Type B pancreatic cell (in vitro differentiated cells): ENCODE data around the gene SLC30A4. TPM values are rescaled to one million over a fixed set of nuclear protein-coding genes. Genes with fewer than 3 reads are reported as not detected.

Source experiments
- DNase-seq: peaks from one replicate; pipeline ENCODE4 v3.0.0; 2021; ENCODE audit warnings: mixed read lengths; ENCODE audit not compliant: unreplicated experiment; ENCODE audit errors: extremely low spot score
- H3K27ac Mint-ChIP-seq: 2 replicates; pipeline ENCODE4 v1.8.0; 2021; ENCODE audit warnings: mild to moderate bottlenecking, mixed read lengths
- H3K27me3 Mint-ChIP-seq: 2 replicates; pipeline ENCODE4 v1.8.0; 2021; ENCODE audit warnings: mixed read lengths
- H3K36me3 Mint-ChIP-seq: 2 replicates; pipeline ENCODE4 v1.8.0; 2021; ENCODE audit warnings: mixed read lengths
- H3K4me1 Mint-ChIP-seq: one replicate; pipeline ENCODE4 v1.8.0; 2021; ENCODE audit warnings: mixed read lengths; ENCODE audit not compliant: unreplicated experiment
- H3K4me3 Mint-ChIP-seq: 2 replicates; pipeline ENCODE4 v1.8.0; 2021; ENCODE audit warnings: mild to moderate bottlenecking, mixed read lengths
- H3K9me3 Mint-ChIP-seq: 2 replicates; pipeline ENCODE4 v1.8.0; 2021; ENCODE audit warnings: mixed read lengths
- CTCF ChIP-seq: fragments of 200-600 bp; sonication (generic); conservative IDR thresholded peaks from 2 replicates; pipeline ENCODE4 v1.5.0; 2021; ENCODE audit warnings: antibody characterized with exemption, mild to moderate bottlenecking
- total RNA-seq: library from RNA; stranded (reverse); gene quantifications from 2 replicates; pipeline ENCODE4 v1.2.1, GENCODE V29; 2021; ENCODE audit warnings: low replicate concordance

The SLC30A4 gene
- total RNA-seq, 1 donor from 2014 or later = 7.2 TPM

GRCh38 chr15:45481135-45481534 is 41.4 kb downstream of the SLC30A4 start:
- no peak overlapping the region for H3K4me3 Mint-ChIP-seq
- H3K4me1 Mint-ChIP-seq = no peaks in the 10 kb centered on the region
- peaks cover 4% of the 10 kb centered on the region for H3K36me3 Mint-ChIP-seq
- no peak overlapping the region for H3K27ac Mint-ChIP-seq
- H3K27me3 Mint-ChIP-seq = no peaks in the 10 kb centered on the region
- no peaks in the 10 kb centered on the region for H3K9me3 Mint-ChIP-seq
- DNase-seq = no peak
- TF ChIP-seq CTCF = no peak

- DNase-seq = no peak
- Mint-ChIP-seq H3K36me3 (no peaks in the 10 kb centered on the region), H3K4me1 (no peaks in the 10 kb centered on the region), H3K9me3 (no peaks in the 10 kb centered on the region), H3K27ac (no peak overlapping the region), H3K4me3 (no peak overlapping the region), H3K27me3 (peaks cover 9% of the 10 kb centered on the region)
- no peak for TF ChIP-seq CTCF
Observed at GRCh38 chr15:45476410-45476809, 46.1 kb downstream of the SLC30A4 start.

- Mint-ChIP-seq H3K4me1 (no peaks in the 10 kb centered on the region), H3K9me3 (no peaks in the 10 kb centered on the region), H3K27me3 (peaks cover 9% of the 10 kb centered on the region), H3K4me3 (no peak overlapping the region), H3K27ac (no peak overlapping the region), H3K36me3 (no peaks in the 10 kb centered on the region)
- no peak for TF ChIP-seq CTCF
- DNase-seq = no peak
Observed at GRCh38 chr15:45474799-45475198, 47.8 kb downstream of the SLC30A4 start.

GRCh38 chr15:45473068-45473467 is 49.5 kb downstream of the SLC30A4 start:
- Mint-ChIP-seq H3K27me3 (peaks cover 18% of the 10 kb centered on the region), H3K4me3 (no peak overlapping the region), H3K36me3 (no peaks in the 10 kb centered on the region), H3K27ac (no peak overlapping the region), H3K9me3 (no peaks in the 10 kb centered on the region), H3K4me1 (no peaks in the 10 kb centered on the region)
- DNase-seq = no peak
- no peak for TF ChIP-seq CTCF

DNA sequence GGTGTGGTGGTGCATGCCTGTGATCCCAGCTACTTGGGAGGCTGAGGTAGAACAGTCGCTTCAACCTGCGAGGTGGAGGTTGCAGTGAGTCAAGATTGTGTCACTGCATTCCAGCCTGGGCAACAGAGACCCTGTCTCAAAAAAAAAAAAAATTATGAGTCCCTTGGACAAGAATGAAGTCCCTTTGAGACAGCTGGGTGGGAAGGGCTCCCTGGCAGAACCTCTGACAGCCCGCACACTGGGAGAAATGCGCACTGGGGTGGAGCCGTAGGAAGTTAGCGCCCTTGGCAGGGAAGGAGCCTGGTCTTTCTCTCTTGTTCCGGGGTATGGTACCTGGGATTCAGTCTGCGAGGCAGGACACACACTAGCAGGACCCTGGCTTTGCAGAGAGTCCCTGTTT is 51.4 kb downstream of the SLC30A4 start:
- no peak for DNase-seq
- Mint-ChIP-seq H3K36me3 (no peaks in the 10 kb centered on the region), H3K4me1 (no peaks in the 10 kb centered on the region), H3K27ac (no peak overlapping the region), H3K9me3 (no peaks in the 10 kb centered on the region), H3K27me3 (peaks cover 24% of the 10 kb centered on the region), H3K4me3 (no peak overlapping the region)
- no peak for TF ChIP-seq CTCF

DNA sequence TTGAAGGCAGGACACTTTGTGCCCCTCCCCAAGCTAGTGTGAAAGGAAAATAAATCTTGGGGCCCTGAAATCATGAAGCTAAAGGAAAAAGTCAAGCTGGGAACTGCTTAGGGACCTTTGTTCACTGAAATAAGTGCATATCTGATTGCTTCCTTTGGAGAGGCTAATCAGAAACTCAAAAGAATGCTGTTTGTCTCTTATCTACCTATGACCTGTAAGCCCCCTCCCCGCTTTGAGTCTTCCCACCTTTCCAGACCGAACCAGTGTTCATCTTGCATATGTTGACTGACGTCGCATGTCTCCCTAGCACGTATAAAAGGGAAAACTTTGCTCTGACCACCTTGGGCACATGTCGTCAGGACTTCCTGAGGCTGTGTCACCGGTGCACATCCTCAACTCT is 53.1 kb downstream of the SLC30A4 start:
- Mint-ChIP-seq H3K27me3 (peaks cover 24% of the 10 kb centered on the region), H3K9me3 (no peaks in the 10 kb centered on the region)
- no peak for DNase-seq

More for the DNA sequence above, 53.1 kb downstream of the SLC30A4 start:
- Mint-ChIP-seq H3K4me3 (no peak overlapping the region), H3K27ac (no peak overlapping the region), H3K4me1 (no peaks in the 10 kb centered on the region), H3K36me3 (no peaks in the 10 kb centered on the region)
- TF ChIP-seq CTCF = no peak
